HG02870 (cell line): Measurements from ENCODE around the gene FCN2.

ENCODE experiments used
- ATAC-seq: cut with Tn5 transposase; IDR thresholded peaks from one replicate; pipeline ENCODE4 v1.9.1; 2021; ENCODE audit warnings: mild to moderate bottlenecking, moderate library complexity; ENCODE audit not compliant: unreplicated experiment

FCN2 gene

GRCh38 chr9:134908524-134909309, 28.1 kb downstream of the FCN2 start:
- ATAC-seq: no peak

- ATAC-seq: no peak
Observed at GRCh38 chr9:134909511-134910481, 29.2 kb downstream of the FCN2 start.

GRCh38 chr9:134912126-134912840, 31.7 kb downstream of the FCN2 start:
- no peak for ATAC-seq

- ATAC-seq: no peak
Observed at GRCh38 chr9:134913041-134913712, 32.6 kb downstream of the FCN2 start.

- ATAC-seq: no peak
Observed at GRCh38 chr9:134913713-134914500, 33.3 kb downstream of the FCN2 start.

- no peak for ATAC-seq
Observed at GRCh38 chr9:134914501-134914834, 33.9 kb downstream of the FCN2 start.

GRCh38 chr9:134915046-134915985, 34.7 kb downstream of the FCN2 start:
- no peak for ATAC-seq

- ATAC-seq: no peak
Observed at GRCh38 chr9:134916161-134916665, 35.6 kb downstream of the FCN2 start.

- ATAC-seq: no peak
Observed at GRCh38 chr9:134917431-134918373, 37.1 kb downstream of the FCN2 start, which contains the start of gene FCN1. FCN1 (minus strand) TSS chr9:134917912; CDS start chr9:134917871, 41 bp downstream.

GRCh38 chr9:134918646-134919045, 38.0 kb downstream of the FCN2 start:
- ATAC-seq: no peak

GRCh38 chr9:134919303-134919702, 38.7 kb downstream of the FCN2 start:
- no peak for ATAC-seq

GRCh38 chr9:134922066-134922931, 41.7 kb downstream of the FCN2 start:
- ATAC-seq: no peak

GRCh38 chr9:134922932-134923240, 42.3 kb downstream of the FCN2 start:
- no peak for ATAC-seq

- ATAC-seq: no peak
Observed at GRCh38 chr9:134923466-134923865, 42.9 kb downstream of the FCN2 start.

- no peak for ATAC-seq
Observed at GRCh38 chr9:134925011-134925511, 44.5 kb downstream of the FCN2 start.

GRCh38 chr9:134928436-134929192, 48.0 kb downstream of the FCN2 start:
- ATAC-seq: no peak
